HEK293 (cell line): ENCODE data around the gene STRN.

Experiments
- ATF2 ChIP-seq: fragments of 450-650 bp; formaldehyde crosslinking; IDR thresholded peaks from 2 replicates; pipeline ENCODE4 v1.5.1; 2016; ENCODE audit warnings: missing biosample characterization, missing genetic modification characterization, low read depth
- BCL11A ChIP-seq: fragments of 450-650 bp; formaldehyde crosslinking; IDR thresholded peaks from 2 replicates; pipeline ENCODE4 v1.5.1; 2016; ENCODE audit warnings: low read depth, missing biosample characterization, missing genetic modification characterization
- CTCF ChIP-seq: fragments of 450-650 bp; formaldehyde crosslinking; IDR thresholded peaks from 2 replicates; pipeline ENCODE4 v1.5.1; 2016; ENCODE audit warnings: missing biosample characterization, missing genetic modification characterization
- KLF16 ChIP-seq: fragments of 450-650 bp; formaldehyde crosslinking; IDR thresholded peaks from 2 replicates; pipeline ENCODE4 v1.5.1; 2017; ENCODE audit warnings: missing biosample characterization, missing genetic modification characterization
- REST ChIP-seq: fragments of 450-650 bp; formaldehyde crosslinking; IDR thresholded peaks from 2 replicates; pipeline ENCODE4 v1.5.1; 2016; ENCODE audit warnings: missing biosample characterization, missing genetic modification characterization
- ZBTB44 ChIP-seq: fragments of 450-650 bp; IDR thresholded peaks from 2 replicates; pipeline ENCODE4 v1.5.1; 2018; ENCODE audit warnings: missing biosample characterization, mild to moderate bottlenecking, missing genetic modification characterization
- ZNF114 ChIP-seq: fragments of 450-650 bp; formaldehyde crosslinking; IDR thresholded peaks from 2 replicates; pipeline ENCODE4 v1.5.0; 2017; ENCODE audit warnings: missing biosample characterization, missing genetic modification characterization
- ZNF133 ChIP-seq: fragments of 450-650 bp; formaldehyde crosslinking; IDR thresholded peaks from 2 replicates; pipeline ENCODE4 v1.5.1; 2016; ENCODE audit warnings: missing biosample characterization, missing genetic modification characterization
- ZNF558 ChIP-seq: fragments of 450-650 bp; formaldehyde crosslinking; IDR thresholded peaks from 2 replicates; pipeline ENCODE4 v1.5.1; 2016; ENCODE audit warnings: missing biosample characterization, missing genetic modification characterization
- ZNF571 ChIP-seq: fragments of 450-650 bp; formaldehyde crosslinking; IDR thresholded peaks from 2 replicates; pipeline ENCODE4 v1.5.0; 2017; ENCODE audit warnings: missing biosample characterization, missing genetic modification characterization
- ZNF629 ChIP-seq: fragments of 450-650 bp; formaldehyde crosslinking; IDR thresholded peaks from 2 replicates; pipeline ENCODE4 v1.5.1; 2017; ENCODE audit warnings: missing biosample characterization, missing genetic modification characterization
- ZNF639 ChIP-seq: fragments of 450-650 bp; formaldehyde crosslinking; IDR thresholded peaks from 2 replicates; pipeline ENCODE4 v1.5.1; 2016; ENCODE audit warnings: missing biosample characterization, missing genetic modification characterization
- ZNF777 ChIP-seq: fragments of 450-650 bp; formaldehyde crosslinking; IDR thresholded peaks from 2 replicates; pipeline ENCODE4 v1.5.1; 2017; ENCODE audit warnings: missing biosample characterization, missing genetic modification characterization, borderline replicate concordance

- TF ChIP-seq CTCF (tag by site-specific recombination) (no peak), ZNF571 (tag by site-specific recombination) (no peak), ATF2 (tag by site-specific recombination) (no peak), KLF16 (no peak), ZNF558 (tag by site-specific recombination) (no peak), ZNF639 (tag by site-specific recombination) (no peak), BCL11A (tag by site-specific recombination) (no peak), ZNF133 (tag by site-specific recombination) (no peak), ZNF777 (tag by site-specific recombination) (no peak), ZBTB44 (tag by site-specific recombination) (no peak), REST (tag by site-specific recombination) (no peak), ZNF114 (tag by site-specific recombination) (no peak), ZNF629 (tag by site-specific recombination) (no peak)
Measured at GRCh38 chr2:36800381-36800780, 166.0 kb downstream of the STRN start.
